SK-N-SH (cell line): ENCODE data around the gene YBX2. TPM values are rescaled to one million over a fixed set of nuclear protein-coding genes. Genes with fewer than 3 reads are reported as not detected.

ENCODE experiments used
- CTCF ChIA-PET: fragments of 300-600, 350-600 bp; formaldehyde crosslinking; extraction: SDS; loops from one replicate; lab custom pipeline; 2021; lab: Yijun Ruan, JAX
- POLR2A ChIA-PET: fragments of 350-600 bp; sonication (Branson Sonifier 250); formaldehyde crosslinking; extraction: SDS; loops from one replicate; lab custom pipeline; 2020; ENCODE audit warnings: antibody characterized with exemption, inconsistent platforms; lab: Yijun Ruan, JAX
- DNase-seq: peaks from one replicate; pipeline ENCODE4 v3.0.0; 2012
- H2AFZ ChIP-seq: fragments of 200-600 bp; sonication (generic); 2 replicates; pipeline ENCODE4 v1.8.1; 2016; ENCODE audit warnings: antibody characterized with exemption, mild to moderate bottlenecking, low read depth
- H3F3A ChIP-seq: fragments of 200-600 bp; sonication (generic); replicated peaks from 2 replicates; pipeline ENCODE3; 2016; ENCODE audit warnings: antibody characterized with exemption, mild to moderate bottlenecking; ENCODE audit not compliant: insufficient read depth
- H3K27ac ChIP-seq, 2 experiments: fragments of 200-500 bp in 1 of 2; fragments of 200-600 bp in 1 of 2; sonication (Bioruptor generic) in 1 of 2; sonication (generic), shearing (Covaris generic) in 1 of 2; 2 replicates each; pipeline versions ENCODE4 v1.5.1 to v1.6.1; 2014 to 2016; ENCODE audit warnings: low read depth in 2 of 2, inconsistent platforms in 1 of 2, low read length in 1 of 2, mild to moderate bottlenecking in 1 of 2, mixed read lengths in 1 of 2
- H3K27me3 ChIP-seq: fragments of 200-600 bp; sonication (generic), shearing (Covaris generic); 2 replicates; pipeline ENCODE4 v1.6.1; 2016; ENCODE audit warnings: mixed run types; ENCODE audit not compliant: insufficient read depth
- H3K36me3 ChIP-seq, 2 experiments: fragments of 200-500 bp in 1 of 2; fragments of 200-600 bp in 1 of 2; sonication (Bioruptor generic) in 1 of 2; sonication (generic) in 1 of 2; replicated peaks in 1 of 2; 2 replicates each; pipeline versions ENCODE3 to v1.5.1; 2014 to 2016; ENCODE audit warnings: low read length in 1 of 2, mild to moderate bottlenecking in 1 of 2; ENCODE audit not compliant: insufficient read depth in 2 of 2, control insufficient read depth in 1 of 2
- H3K4me1 ChIP-seq, 2 experiments: fragments of 200-500 bp in 1 of 2; fragments of 200-600 bp in 1 of 2; sonication (Bioruptor generic) in 1 of 2; sonication (generic), shearing (Covaris generic) in 1 of 2; 2 replicates each; pipeline versions ENCODE4 v1.5.1 to v1.6.1; 2014 to 2016; ENCODE audit warnings: low read depth in 1 of 2, low read length in 1 of 2, mixed run types in 1 of 2; ENCODE audit not compliant: insufficient read depth in 2 of 2, control insufficient read depth in 1 of 2
- H3K4me2 ChIP-seq: fragments of 200-600 bp; sonication (generic), shearing (Covaris generic); 2 replicates; pipeline ENCODE4 v1.6.1; 2017; ENCODE audit warnings: mixed run types
- H3K4me3 ChIP-seq, 2 experiments: fragments of 200-500 bp in 1 of 2; fragments of 200-600 bp in 1 of 2; sonication (Bioruptor generic) in 1 of 2; sonication (generic), shearing (Covaris generic) in 1 of 2; 2 replicates each; pipeline versions ENCODE4 v1.5.1 to v1.8.1; 2014 to 2016; ENCODE audit warnings: low read depth in 2 of 2, inconsistent platforms in 1 of 2, low read length in 1 of 2, mild to moderate bottlenecking in 1 of 2, mixed read lengths in 1 of 2, moderate library complexity in 1 of 2
- H3K79me2 ChIP-seq: fragments of 200-600 bp; sonication (generic); 2 replicates; pipeline ENCODE4 v1.8.1; 2017; ENCODE audit warnings: mild to moderate bottlenecking; ENCODE audit not compliant: insufficient read depth
- H3K9ac ChIP-seq: fragments of 200-600 bp; sonication (generic); 2 replicates; pipeline ENCODE4 v1.6.1; 2017; ENCODE audit warnings: mixed run types
- H3K9me2 ChIP-seq: fragments of 200-600 bp; sonication (generic); 2 replicates; pipeline ENCODE4 v1.6.1; 2017; ENCODE audit warnings: mixed run types
- H3K9me3 ChIP-seq: fragments of 200-600 bp; sonication (generic); 2 replicates; pipeline ENCODE4 v1.6.1; 2017; ENCODE audit warnings: mixed run types, mild to moderate bottlenecking, moderate library complexity
- H4K20me1 ChIP-seq: fragments of 200-600 bp; sonication (generic); 2 replicates; pipeline ENCODE4 v1.6.1; 2017; ENCODE audit warnings: mild to moderate bottlenecking, mixed run types; ENCODE audit not compliant: insufficient read depth
- CTCF ChIP-seq: fragments of 200-600 bp; sonication (generic); IDR thresholded peaks from 2 replicates; pipeline ENCODE4 v1.6.1; 2017; ENCODE audit warnings: antibody characterized with exemption, mild to moderate bottlenecking, moderate library complexity
- FOSL2 ChIP-seq: IDR thresholded peaks from 2 replicates; pipeline ENCODE4 v1.4.0; 2012; ENCODE audit warnings: low read depth, mild to moderate bottlenecking, moderate library complexity, borderline replicate concordance
- IRF3 ChIP-seq: fragments of 150-350 bp; IDR thresholded peaks from 2 replicates; pipeline ENCODE4 v1.6.1; 2016; ENCODE audit warnings: mild to moderate bottlenecking, low read depth, low read length
- MEF2A ChIP-seq: IDR thresholded peaks from 2 replicates; pipeline ENCODE4 v1.4.0; 2012; ENCODE audit warnings: low read depth, borderline replicate concordance
- NRF1 ChIP-seq: IDR thresholded peaks from 2 replicates; pipeline ENCODE4 v1.6.1; 2012; ENCODE audit warnings: low read depth, mild to moderate bottlenecking, low read length
- RAD21 ChIP-seq: IDR thresholded peaks from 2 replicates; pipeline ENCODE4 v1.6.1; 2012; ENCODE audit warnings: mild to moderate bottlenecking, low read length
- RCOR1 ChIP-seq: fragments of 150-350 bp; IDR thresholded peaks from 2 replicates; pipeline ENCODE4 v1.6.1; 2017; ENCODE audit warnings: antibody characterized with exemption, low read length
- RXRA ChIP-seq: IDR thresholded peaks from 2 replicates; pipeline ENCODE4 v1.4.0; 2012; ENCODE audit warnings: low read depth, mild to moderate bottlenecking, borderline replicate concordance
- TCF12 ChIP-seq: IDR thresholded peaks from 2 replicates; pipeline ENCODE4 v1.4.0; 2012
- USF1 ChIP-seq: IDR thresholded peaks from 2 replicates; pipeline ENCODE4 v1.4.0; 2012; ENCODE audit warnings: low read depth, borderline replicate concordance
- WGBS: methylation state at CpG from one replicate; pipeline ENCODE4 v1.1.6; 2017; ENCODE audit warnings: low lambda C conversion rate; 5-methylcytosine and 5-hydroxymethylcytosine counted together
- polyA plus RNA-seq, 3 experiments: library from polyadenylated mRNA; depleted of rRNA; stranded (reverse); fragments of >200 nt; gene quantifications; 2 replicates each; pipeline ENCODE4 v1.2.3, GENCODE V29; 2012

Gene YBX2
- polyA plus RNA-seq, 1 of the 3 experiments (the other 2 are of a cell fraction) = 0.54 TPM

- H3K9ac ChIP-seq = no peak overlapping the region
- no peaks in the 10 kb centered on the region for H4K20me1 ChIP-seq
- H2AFZ ChIP-seq = no peak overlapping the region
- H3K4me3 ChIP-seq = no peak overlapping the region
- no peak overlapping the region for H3K4me2 ChIP-seq
- peaks cover 28% of the 10 kb centered on the region; the same call in 1 of the 2 replicates for H3K27me3 ChIP-seq
- CTCF ChIA-PET = interaction anchor here (0.7 to 3.5 kb wide), 4 partner anchors 11 to 247 kb away, joined by 3 to 34 read pairs (median 6); partner anchors contain the start of gene SLC2A4
- H3K9me2 ChIP-seq = no peaks in the 10 kb centered on the region
- peak; percentile 35 for DNase-seq
- H3K79me2 ChIP-seq = no peaks in the 10 kb centered on the region
- no peak overlapping the region for H3K27ac ChIP-seq
- TF ChIP-seq RCOR1 = no peak
- no peak for TF ChIP-seq NRF1
- no peak for TF ChIP-seq USF1
- no peak for TF ChIP-seq CTCF
- no peak for TF ChIP-seq TCF12
- TF ChIP-seq RAD21 = no peak
- no peak for TF ChIP-seq FOSL2
- POLR2A ChIA-PET = interaction anchor here (0.7 kb wide), 1 partner anchor 54 kb away, joined by 3 read pairs; no protein-coding TSS in a partner anchor
- peaks cover 15% of the 10 kb centered on the region for H3F3A ChIP-seq
- H3K4me1 ChIP-seq = peaks cover 3 to 8% of the 10 kb centered on the region in 2 experiments; a peak in 1 of 4 replicates
- no peaks in the 10 kb centered on the region for H3K9me3 ChIP-seq
- H3K36me3 ChIP-seq = no peaks in the 10 kb centered on the region
- 37% methylated on average over 5 of the region's 6 CpGs for WGBS
Observed at GRCh38 chr17:7292729-7293128, 1.7 kb downstream of the YBX2 start.

- H3K36me3 ChIP-seq = no peaks in the 10 kb centered on the region
- no peaks in the 10 kb centered on the region for H4K20me1 ChIP-seq
- H3K27me3 ChIP-seq = peaks cover 30% of the 10 kb centered on the region; the same call in 1 of the 2 replicates
- 70% methylated on average over 2 of the region's 2 CpGs for WGBS
- H3K27ac ChIP-seq = no peak overlapping the region
- H3K4me3 ChIP-seq = no peak overlapping the region
- H3K4me1 ChIP-seq = peaks cover 3 to 8% of the 10 kb centered on the region in 2 experiments; a peak in 1 of 4 replicates
- DNase-seq = no peak
- POLR2A ChIA-PET = interaction anchor here (0.5 to 0.7 kb wide), 2 partner anchors 54 to 642 kb away, joined by 3 to 5 read pairs; no protein-coding TSS in a partner anchor
- no peaks in the 10 kb centered on the region for H3K9me3 ChIP-seq
- no peak overlapping the region for H2AFZ ChIP-seq
- no peaks in the 10 kb centered on the region for H3K79me2 ChIP-seq
- peaks cover 15% of the 10 kb centered on the region for H3F3A ChIP-seq
- CTCF ChIA-PET = interaction anchor here (1.2 to 3.5 kb wide), 3 partner anchors 11 to 247 kb away, joined by 3 to 34 read pairs (median 10); partner anchors contain the start of gene SLC2A4
- H3K9me2 ChIP-seq = no peaks in the 10 kb centered on the region
- TF ChIP-seq IRF3 = no peak
- TF ChIP-seq MEF2A = no peak
- no peak for TF ChIP-seq RXRA
- no peak overlapping the region for H3K9ac ChIP-seq
- no peak overlapping the region for H3K4me2 ChIP-seq
Observed at GRCh38 chr17:7292194-7292593, 2.2 kb downstream of the YBX2 start.
